ENCODE results near the gene ECT2L.
A peak's percentile ranks its signal among the peaks of the same experiment; 100 is the strongest.

ECT2L gene

DNA sequence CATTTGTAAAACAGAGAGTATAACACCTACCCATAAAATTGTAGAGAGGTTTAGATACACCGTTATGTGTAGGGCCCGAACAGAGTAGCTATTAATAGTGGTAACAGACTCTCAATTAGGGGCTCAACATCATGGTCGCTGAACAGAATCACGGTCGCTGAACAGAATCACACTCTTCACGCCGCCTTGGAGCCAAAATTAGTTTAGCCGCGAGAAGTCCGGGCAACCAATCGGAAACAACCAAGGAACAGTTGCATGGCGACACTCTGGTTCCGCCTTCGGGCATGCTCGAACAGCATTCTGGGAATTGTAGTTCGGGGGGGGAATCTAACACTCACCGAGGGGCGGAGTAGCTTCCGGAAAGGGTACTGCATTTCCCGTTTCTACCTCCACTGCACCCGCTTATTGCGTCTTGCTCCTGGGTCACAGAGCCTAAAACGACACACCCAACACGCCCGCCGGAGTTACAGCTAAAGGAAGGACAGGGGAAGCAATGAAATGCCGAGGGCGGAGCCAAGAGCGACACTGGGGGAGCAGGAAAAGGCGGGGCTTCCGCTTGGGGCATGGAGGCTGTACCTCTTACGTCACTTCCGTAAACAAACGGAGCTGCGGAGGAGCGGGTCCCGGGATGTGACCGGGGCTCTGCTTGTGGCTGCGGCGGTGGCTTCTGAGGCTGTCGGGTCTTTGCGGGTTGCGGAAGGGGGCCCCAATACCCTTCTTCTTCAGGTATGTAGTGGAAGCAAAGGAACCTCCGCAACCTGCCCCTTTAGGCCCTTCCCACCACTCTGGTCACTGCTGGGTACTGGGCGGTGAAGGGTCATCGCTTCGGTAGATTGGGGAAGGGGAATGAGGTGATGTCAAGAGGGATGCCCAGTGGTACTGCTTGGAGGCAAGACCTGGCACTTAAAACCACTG, 22.5 kb upstream of the ECT2L start, which contains the start of gene CCDC28A:
TSS of gene CCDC28A (plus strand) at position 593 of the 915 bp plus-strand sequence. CDS start 2,352 bp downstream, outside the sequence.
- Histone ChIP-seq H3K4me3 (peak within 1 kb of the TSS; percentile 79), H3K36me3 (ENCODE audit: insufficient read depth, low read length) (no peaks in the 10 kb centered on the region), H3K9ac (ENCODE audit: insufficient read length) (peak within 1 kb of the TSS; percentile 86), H3K27ac (peak within 1 kb of the TSS; percentile 95), H3K9me3 (ENCODE audit: low read depth, low read length) (no peaks in the 10 kb centered on the region)
- DNase-seq (ENCODE audit: low read depth, low spot score), result peak; percentile 93
- no peak for TF ChIP-seq EZH2 (IDR thresholded peaks at IDR 0.05)
- peak; percentile 88 for TF ChIP-seq POLR2AphosphoS5 (IDR thresholded peaks at IDR 0.05; ENCODE audit: borderline replicate concordance, low read depth, low read length)
- TF ChIP-seq FOXP2 (optimal IDR thresholded peaks at IDR 0.05; ENCODE audit: control extremely low read depth, extremely low read length, insufficient read depth), result peak; percentile 96

DNA sequence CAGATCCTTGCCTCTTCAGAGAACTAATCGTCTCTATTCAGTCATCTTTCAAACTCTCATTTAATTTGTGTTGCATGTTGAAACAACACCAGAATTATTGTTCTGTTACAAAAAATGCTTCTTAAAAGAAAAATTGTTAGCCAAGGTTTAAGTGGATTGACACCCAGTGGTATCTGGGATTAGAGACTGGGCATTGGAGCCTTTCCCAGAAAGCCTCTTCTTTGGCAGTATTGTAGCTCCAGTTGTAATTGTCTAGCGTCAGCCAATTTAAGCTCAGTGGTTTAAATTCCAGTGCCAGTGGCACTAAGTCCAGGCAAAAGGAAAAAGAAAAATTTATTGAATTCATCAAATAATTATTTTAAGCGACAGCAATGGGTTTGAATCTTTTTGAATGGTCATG, 21.5 kb upstream of the ECT2L start:
- peak overlapping the region; percentile 86 for H3K9ac ChIP-seq (ENCODE audit: insufficient read length)
- no peak overlapping the region for H3K27ac ChIP-seq
- no peaks in the 10 kb centered on the region for H3K36me3 ChIP-seq (ENCODE audit: insufficient read depth, low read length)
- no peak for TF ChIP-seq FOXP2 (optimal IDR thresholded peaks at IDR 0.05; ENCODE audit: control extremely low read depth, extremely low read length, insufficient read depth)
- TF ChIP-seq EZH2 (IDR thresholded peaks at IDR 0.05), result no peak
- no peak for TF ChIP-seq POLR2AphosphoS5 (IDR thresholded peaks at IDR 0.05; ENCODE audit: borderline replicate concordance, low read depth, low read length)
- peak overlapping the region; percentile 79 for H3K4me3 ChIP-seq
- H3K9me3 ChIP-seq (ENCODE audit: low read depth, low read length), result no peaks in the 10 kb centered on the region
- no peak for DNase-seq (ENCODE audit: low read depth, low spot score)

GRCh38 chr6:138776659-138777058, 19.2 kb upstream of the ECT2L start:
- no peaks in the 10 kb centered on the region for H3K9me3 ChIP-seq (ENCODE audit: low read depth, low read length)
- TF ChIP-seq FOXP2 (optimal IDR thresholded peaks at IDR 0.05; ENCODE audit: control extremely low read depth, extremely low read length, insufficient read depth) (no peak), EZH2 (IDR thresholded peaks at IDR 0.05) (no peak), POLR2AphosphoS5 (IDR thresholded peaks at IDR 0.05; ENCODE audit: borderline replicate concordance, low read depth, low read length) (no peak)
- DNase-seq (ENCODE audit: low read depth, low spot score), result no peak
- H3K27ac ChIP-seq, result no peak overlapping the region
- H3K36me3 ChIP-seq (ENCODE audit: insufficient read depth, low read length), result peaks cover 4% of the 10 kb centered on the region; the same call in 1 of the 2 replicates
- H3K9ac ChIP-seq (ENCODE audit: insufficient read length), result no peak overlapping the region
- no peak overlapping the region for H3K4me3 ChIP-seq

DNA sequence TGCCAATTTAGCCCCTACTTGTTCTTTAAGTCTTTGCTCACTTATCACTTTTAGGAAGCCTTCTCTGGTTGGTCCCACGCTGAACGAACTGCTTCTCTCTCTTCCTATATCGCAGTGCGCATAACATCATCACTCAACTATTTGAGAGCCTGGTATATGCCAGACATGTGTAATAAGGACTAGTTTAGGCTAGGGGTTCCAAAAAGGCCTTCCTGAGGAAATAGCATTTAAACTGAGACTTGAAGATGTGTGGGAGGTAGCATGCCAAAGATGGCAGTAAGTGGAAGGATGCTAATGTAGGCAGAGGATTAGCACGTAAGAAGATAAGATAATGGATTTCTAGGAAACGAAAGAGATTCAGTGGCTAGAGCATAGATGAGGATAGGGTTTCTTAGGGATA, 17.6 kb upstream of the ECT2L start:
- TF ChIP-seq POLR2AphosphoS5 (IDR thresholded peaks at IDR 0.05; ENCODE audit: borderline replicate concordance, low read depth, low read length) (no peak), EZH2 (IDR thresholded peaks at IDR 0.05) (no peak), FOXP2 (optimal IDR thresholded peaks at IDR 0.05; ENCODE audit: control extremely low read depth, extremely low read length, insufficient read depth) (no peak)
- Histone ChIP-seq H3K27ac (no peak overlapping the region), H3K9ac (ENCODE audit: insufficient read length) (no peak overlapping the region), H3K9me3 (ENCODE audit: low read depth, low read length) (no peaks in the 10 kb centered on the region), H3K4me3 (no peak overlapping the region), H3K36me3 (ENCODE audit: insufficient read depth, low read length) (peaks cover 7% of the 10 kb centered on the region; the same call in 1 of the 2 replicates)
- DNase-seq (ENCODE audit: low read depth, low spot score), result no peak

- DNase-seq (ENCODE audit: low read depth, low spot score), result no peak
- H3K36me3 ChIP-seq (ENCODE audit: insufficient read depth, low read length), result peaks cover 7% of the 10 kb centered on the region
- H3K9me3 ChIP-seq (ENCODE audit: low read depth, low read length), result no peaks in the 10 kb centered on the region
- no peak overlapping the region for H3K27ac ChIP-seq
- no peak overlapping the region for H3K9ac ChIP-seq (ENCODE audit: insufficient read length)
- no peak overlapping the region for H3K4me3 ChIP-seq
- TF ChIP-seq EZH2 (IDR thresholded peaks at IDR 0.05) (no peak), POLR2AphosphoS5 (IDR thresholded peaks at IDR 0.05; ENCODE audit: borderline replicate concordance, low read depth, low read length) (no peak), FOXP2 (optimal IDR thresholded peaks at IDR 0.05; ENCODE audit: control extremely low read depth, extremely low read length, insufficient read depth) (no peak)
Measured at GRCh38 chr6:138782243-138782642, 13.6 kb upstream of the ECT2L start.

DNA sequence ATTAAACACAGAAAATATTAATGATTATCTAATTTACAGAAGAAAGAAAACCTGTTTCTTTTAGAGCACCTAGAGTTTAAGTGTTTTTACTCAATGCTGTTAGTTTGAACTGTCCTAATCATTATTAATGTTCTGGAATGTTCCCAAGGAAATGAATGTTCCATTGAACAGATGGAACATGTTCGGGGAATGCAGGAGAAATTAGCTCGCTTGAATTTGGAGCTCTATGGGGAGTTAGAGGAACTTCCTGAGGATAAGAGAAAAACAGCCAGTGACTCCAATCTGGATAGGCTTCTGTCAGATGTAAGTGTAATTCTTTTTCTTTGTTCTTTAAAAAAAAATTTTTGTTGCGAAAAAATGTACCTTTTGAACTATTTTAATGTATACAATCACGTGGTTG, 10.8 kb upstream of the ECT2L start:
- Histone ChIP-seq H3K9me3 (ENCODE audit: low read depth, low read length) (no peaks in the 10 kb centered on the region), H3K27ac (no peak overlapping the region), H3K36me3 (ENCODE audit: insufficient read depth, low read length) (peaks cover 7% of the 10 kb centered on the region), H3K9ac (ENCODE audit: insufficient read length) (no peak overlapping the region), H3K4me3 (no peak overlapping the region)
- no peak for DNase-seq (ENCODE audit: low read depth, low spot score)
- TF ChIP-seq EZH2 (IDR thresholded peaks at IDR 0.05) (no peak), FOXP2 (optimal IDR thresholded peaks at IDR 0.05; ENCODE audit: control extremely low read depth, extremely low read length, insufficient read depth) (no peak), POLR2AphosphoS5 (IDR thresholded peaks at IDR 0.05; ENCODE audit: borderline replicate concordance, low read depth, low read length) (no peak)

- no peak overlapping the region for H3K27ac ChIP-seq
- peaks cover 7% of the 10 kb centered on the region for H3K36me3 ChIP-seq (ENCODE audit: insufficient read depth, low read length)
- H3K9me3 ChIP-seq (ENCODE audit: low read depth, low read length), result no peaks in the 10 kb centered on the region
- no peak overlapping the region for H3K4me3 ChIP-seq
- H3K9ac ChIP-seq (ENCODE audit: insufficient read length), result no peak overlapping the region
- DNase-seq (ENCODE audit: low read depth, low spot score), result no peak
- TF ChIP-seq FOXP2 (optimal IDR thresholded peaks at IDR 0.05; ENCODE audit: control extremely low read depth, extremely low read length, insufficient read depth) (no peak), EZH2 (IDR thresholded peaks at IDR 0.05) (no peak), POLR2AphosphoS5 (IDR thresholded peaks at IDR 0.05; ENCODE audit: borderline replicate concordance, low read depth, low read length) (no peak)
Measured at GRCh38 chr6:138785980-138786379, 9.9 kb upstream of the ECT2L start.

DNA sequence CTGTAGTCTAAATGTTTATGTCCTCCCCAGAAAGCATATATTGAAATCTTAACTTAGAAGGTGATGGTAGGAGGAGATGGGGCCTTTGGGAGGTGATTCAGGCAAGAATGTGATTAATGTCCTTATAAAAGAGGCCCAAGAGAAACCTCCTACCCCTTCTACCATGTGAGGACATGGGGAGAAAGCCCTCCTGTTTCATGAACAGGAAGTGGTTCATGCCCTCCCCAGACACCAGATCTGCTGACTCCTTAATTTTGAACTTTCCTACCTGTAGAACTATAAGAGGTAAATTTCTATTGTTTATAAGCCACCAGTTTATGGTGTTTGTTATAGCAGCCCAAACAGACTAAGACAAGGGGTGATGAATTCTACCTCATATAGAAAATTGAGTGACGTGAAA, 8.7 kb upstream of the ECT2L start:
- Histone ChIP-seq H3K9me3 (ENCODE audit: low read depth, low read length) (no peaks in the 10 kb centered on the region), H3K36me3 (ENCODE audit: insufficient read depth, low read length) (peaks cover under 1% of the 10 kb centered on the region; the same call in 1 of the 2 replicates), H3K9ac (ENCODE audit: insufficient read length) (no peak overlapping the region), H3K4me3 (no peak overlapping the region), H3K27ac (no peak overlapping the region)
- TF ChIP-seq EZH2 (IDR thresholded peaks at IDR 0.05), result no peak
- no peak for TF ChIP-seq POLR2AphosphoS5 (IDR thresholded peaks at IDR 0.05; ENCODE audit: borderline replicate concordance, low read depth, low read length)
- TF ChIP-seq FOXP2 (optimal IDR thresholded peaks at IDR 0.05; ENCODE audit: control extremely low read depth, extremely low read length, insufficient read depth), result no peak
- DNase-seq (ENCODE audit: low read depth, low spot score), result no peak
